Retinal pigment epithelial cell (primary cell): ENCODE measurements around the gene MYO1E.
A peak's percentile ranks its signal among the peaks of the same experiment; 100 is the strongest.

Source experiments
- DNase-seq: peaks from one replicate; pipeline ENCODE4 v3.0.0-alpha.2; 2010; ENCODE audit warnings: low read depth
- H3K4me3 ChIP-seq: 2 replicates; pipeline ENCODE4 v1.5.1; 2011; ENCODE audit warnings: mild to moderate bottlenecking, low read length, control low read depth, moderate library complexity
- TF ChIP-seq, protein P1 (sequence below): conservative IDR thresholded peaks from 2 replicates; pipeline ENCODE4 v1.5.1; 2011; ENCODE audit warnings: low read depth, low read length, control low read depth, inconsistent platforms

The MYO1E gene

DNA sequence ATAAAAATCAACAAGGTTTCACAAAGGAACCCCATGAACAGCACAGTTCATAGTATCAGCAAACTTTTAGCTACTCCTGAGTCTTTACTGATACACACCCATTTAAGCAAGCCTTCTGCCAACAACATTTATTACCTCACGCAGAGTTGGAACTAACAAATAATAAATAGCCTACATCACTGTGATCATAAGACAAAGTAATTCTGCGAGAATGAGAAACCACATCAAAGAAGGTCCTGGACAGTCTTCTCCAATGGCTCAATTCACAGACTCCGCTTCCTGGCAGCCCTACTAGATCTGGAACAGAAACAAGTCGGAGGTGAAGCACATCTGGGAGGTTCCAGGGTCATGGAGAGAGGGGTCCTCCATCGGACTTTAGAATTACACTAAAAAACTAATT, 129.0 kb downstream of the MYO1E start:
- no peak for DNase-seq
- TF ChIP-seq, protein P1, sequence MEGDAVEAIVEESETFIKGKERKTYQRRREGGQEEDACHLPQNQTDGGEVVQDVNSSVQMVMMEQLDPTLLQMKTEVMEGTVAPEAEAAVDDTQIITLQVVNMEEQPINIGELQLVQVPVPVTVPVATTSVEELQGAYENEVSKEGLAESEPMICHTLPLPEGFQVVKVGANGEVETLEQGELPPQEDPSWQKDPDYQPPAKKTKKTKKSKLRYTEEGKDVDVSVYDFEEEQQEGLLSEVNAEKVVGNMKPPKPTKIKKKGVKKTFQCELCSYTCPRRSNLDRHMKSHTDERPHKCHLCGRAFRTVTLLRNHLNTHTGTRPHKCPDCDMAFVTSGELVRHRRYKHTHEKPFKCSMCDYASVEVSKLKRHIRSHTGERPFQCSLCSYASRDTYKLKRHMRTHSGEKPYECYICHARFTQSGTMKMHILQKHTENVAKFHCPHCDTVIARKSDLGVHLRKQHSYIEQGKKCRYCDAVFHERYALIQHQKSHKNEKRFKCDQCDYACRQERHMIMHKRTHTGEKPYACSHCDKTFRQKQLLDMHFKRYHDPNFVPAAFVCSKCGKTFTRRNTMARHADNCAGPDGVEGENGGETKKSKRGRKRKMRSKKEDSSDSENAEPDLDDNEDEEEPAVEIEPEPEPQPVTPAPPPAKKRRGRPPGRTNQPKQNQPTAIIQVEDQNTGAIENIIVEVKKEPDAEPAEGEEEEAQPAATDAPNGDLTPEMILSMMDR: no peak

DNA sequence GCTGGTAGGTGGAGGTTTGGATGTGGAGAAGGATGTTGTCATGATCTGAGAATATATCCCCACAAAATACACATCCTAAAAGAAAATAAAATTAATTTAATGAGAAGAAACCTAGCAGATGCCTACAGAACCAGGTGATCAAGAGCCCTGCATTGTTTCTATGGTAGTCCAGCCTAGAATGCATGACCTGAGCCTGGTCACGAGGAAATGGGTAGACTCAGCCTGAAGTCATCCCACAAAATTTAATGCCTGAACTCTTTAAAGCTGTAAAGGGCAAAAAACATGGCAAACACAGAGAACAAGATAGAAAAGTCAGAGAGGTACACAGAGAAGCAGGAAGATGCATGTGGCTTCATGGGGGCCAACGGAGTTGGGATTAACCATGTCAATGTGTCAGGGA, 130.0 kb downstream of the MYO1E start:
- no peak for DNase-seq
- H3K4me3 ChIP-seq: no peak overlapping the region
- TF ChIP-seq, protein P1: no peak

More for the DNA sequence above, 129.0 kb downstream of the MYO1E start:
- no peak overlapping the region for H3K4me3 ChIP-seq

DNA sequence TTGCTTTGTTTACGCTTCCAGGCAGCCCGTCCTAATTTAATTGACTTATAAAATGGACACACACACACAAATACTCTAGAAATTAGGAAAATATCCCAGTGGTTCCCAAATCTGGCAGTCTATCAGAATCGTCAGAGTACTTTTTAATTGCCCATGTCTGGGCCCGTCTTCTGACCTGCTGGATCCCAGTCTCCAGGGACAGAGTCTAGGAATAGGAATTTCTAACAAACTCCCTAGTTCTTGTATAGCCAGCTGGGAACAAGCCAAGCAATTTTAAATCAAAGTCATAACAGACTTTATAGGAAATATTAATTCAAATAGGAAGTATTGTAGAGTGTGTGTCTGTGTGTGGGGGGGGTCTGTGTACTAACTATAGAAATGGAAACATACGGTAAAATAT, 132.6 kb downstream of the MYO1E start:
- no peak overlapping the region for H3K4me3 ChIP-seq
- no peak for DNase-seq
- TF ChIP-seq, protein P1: no peak

DNA sequence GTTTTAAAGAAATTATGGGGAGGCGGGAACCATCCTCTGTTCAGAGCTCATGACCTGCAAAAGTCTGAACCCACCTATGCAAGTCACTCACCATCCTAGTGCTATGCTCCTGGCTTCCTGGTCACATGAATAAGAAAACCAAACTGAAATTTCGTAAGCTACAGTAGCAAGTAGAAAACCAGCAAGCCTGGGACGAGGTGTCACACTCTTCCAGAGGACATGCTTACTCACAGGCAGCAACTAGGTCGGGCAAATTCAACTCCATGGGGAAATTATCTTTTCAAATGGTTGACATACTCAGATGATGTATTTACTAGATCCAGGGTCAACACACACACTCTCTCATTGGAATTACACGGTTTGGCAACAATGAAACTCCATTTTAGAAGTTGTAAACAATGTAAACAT, 134.7 kb downstream of the MYO1E start:
- TF ChIP-seq, protein P1: no peak
- DNase-seq: no peak
- no peak overlapping the region for H3K4me3 ChIP-seq

DNA sequence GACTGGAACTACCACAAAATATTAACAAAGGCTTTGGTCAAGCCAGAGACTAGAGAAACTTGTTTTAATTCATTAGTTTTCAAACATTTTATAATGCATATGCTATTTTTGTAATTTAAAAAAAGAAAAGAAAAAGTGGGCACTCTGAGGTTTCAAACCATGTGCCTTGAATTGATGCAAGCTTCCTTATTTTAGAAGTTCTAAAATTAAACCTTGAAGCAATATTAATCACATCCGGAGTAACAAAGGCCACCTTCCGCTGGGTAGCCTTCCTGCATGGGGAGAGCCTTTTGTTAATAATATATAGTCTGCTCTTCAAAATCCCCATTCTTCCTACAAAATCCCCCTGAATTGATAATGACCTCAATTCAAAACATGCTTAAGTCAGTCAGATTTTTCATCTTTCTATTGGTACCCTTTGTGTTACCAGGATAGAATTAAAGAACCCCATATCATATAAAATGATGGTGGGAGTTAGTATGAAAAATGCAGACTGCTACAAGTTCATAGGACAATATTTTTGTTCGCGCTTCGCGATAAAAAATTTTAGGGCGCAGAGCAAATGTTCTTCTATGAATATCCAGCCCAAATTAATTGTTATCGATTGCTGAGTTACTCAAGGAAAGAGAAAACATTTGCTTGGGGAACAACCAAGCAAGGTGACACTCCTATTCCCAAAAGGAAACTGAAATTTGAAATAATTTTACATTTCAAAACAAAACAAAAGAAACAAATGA, 135.4 kb downstream of the MYO1E start:
- TF ChIP-seq, protein P1: no peak
- DNase-seq: no peak
- no peak overlapping the region for H3K4me3 ChIP-seq

DNA sequence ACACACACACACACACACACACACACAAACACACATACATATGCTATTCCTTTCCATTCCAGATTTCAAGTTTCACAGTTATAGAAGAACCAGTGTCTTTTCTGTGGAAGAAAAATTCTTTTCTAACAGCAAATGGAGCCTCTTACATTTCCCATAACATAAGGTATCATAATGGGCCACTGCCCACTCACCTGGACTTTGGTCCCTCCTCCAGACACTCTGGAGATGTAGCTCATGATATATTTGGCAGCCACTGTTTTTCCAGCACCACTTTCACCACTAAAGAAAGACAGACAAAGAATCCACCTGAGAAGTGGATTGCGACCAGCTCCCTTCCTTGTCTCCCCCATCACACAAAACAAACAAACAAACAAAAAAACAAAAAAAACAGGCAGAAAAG, 136.3 kb downstream of the MYO1E start:
- TF ChIP-seq, protein P1: no peak
- no peak for DNase-seq
- no peak overlapping the region for H3K4me3 ChIP-seq

DNA sequence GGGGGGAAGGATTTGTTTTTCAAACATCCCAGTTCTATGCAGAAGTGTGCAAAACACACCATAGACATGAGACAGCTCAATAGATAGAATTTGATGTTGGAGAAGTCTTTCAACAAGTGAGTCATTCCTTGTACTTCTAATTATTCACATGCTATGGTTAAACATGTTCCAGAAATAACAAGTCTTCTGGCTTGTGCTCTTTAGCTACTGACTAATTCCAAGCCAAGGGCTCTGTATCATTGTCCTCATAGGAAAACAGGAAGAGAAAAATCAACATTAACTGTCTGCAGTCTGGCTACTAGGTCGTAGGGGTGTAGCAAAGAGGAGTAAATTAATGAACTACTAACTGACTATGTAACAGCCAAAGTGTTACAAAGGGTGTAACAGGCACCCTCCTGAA, 140.2 kb downstream of the MYO1E start:
- H3K4me3 ChIP-seq: no peak overlapping the region
- DNase-seq: peak; percentile 40
- TF ChIP-seq, protein P1: no peak
